GM10847 (cell line): ENCODE data around the gene TMED8.

Experiments
- POLR2A ChIP-seq: IDR thresholded peaks from 2 replicates; pipeline ENCODE4 v1.6.1; 2011; ENCODE audit not compliant: insufficient read length; ENCODE audit errors: extremely low read depth

The TMED8 gene

DNA sequence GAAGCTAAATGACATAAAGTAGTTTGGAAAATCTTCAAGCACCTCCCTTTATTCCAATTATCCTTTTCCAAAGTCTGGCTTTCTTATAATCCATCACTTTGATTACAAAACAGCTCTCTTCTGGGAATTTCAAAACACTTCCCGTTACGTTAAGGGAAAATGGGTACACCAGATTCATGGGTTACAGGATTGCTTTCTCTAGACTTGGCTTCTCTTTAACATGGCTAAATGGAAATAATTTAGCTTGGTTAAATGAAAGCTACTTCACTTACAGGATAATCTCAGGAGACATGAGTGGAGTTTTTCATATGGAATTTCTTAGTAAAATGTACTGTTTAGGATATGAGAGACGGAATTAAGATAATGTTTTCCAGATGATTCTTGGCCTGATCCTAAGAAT lies 41.3 kb downstream of the TMED8 start:
- no peak for TF ChIP-seq POLR2A

DNA sequence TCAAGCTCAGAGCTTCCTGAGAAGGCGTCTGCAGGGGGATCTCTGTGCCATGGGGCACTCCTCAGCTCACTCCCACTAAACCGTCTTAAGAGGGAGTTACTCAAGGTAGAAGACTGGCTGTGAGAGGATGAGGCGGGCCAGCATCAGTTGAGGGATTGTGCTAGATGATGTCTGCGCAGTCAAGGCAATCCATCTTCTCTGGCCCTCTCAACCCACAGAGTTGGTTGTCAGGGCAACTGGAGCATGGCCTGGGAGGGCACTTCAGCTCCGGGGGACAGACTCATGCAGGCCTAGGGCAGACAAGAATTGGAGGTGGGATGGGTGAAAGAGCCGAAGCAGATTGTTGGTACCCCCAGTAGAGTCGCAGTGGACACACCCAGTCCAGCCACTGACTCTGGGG lies 47.0 kb downstream of the TMED8 start:
- TF ChIP-seq POLR2A, result no peak

DNA sequence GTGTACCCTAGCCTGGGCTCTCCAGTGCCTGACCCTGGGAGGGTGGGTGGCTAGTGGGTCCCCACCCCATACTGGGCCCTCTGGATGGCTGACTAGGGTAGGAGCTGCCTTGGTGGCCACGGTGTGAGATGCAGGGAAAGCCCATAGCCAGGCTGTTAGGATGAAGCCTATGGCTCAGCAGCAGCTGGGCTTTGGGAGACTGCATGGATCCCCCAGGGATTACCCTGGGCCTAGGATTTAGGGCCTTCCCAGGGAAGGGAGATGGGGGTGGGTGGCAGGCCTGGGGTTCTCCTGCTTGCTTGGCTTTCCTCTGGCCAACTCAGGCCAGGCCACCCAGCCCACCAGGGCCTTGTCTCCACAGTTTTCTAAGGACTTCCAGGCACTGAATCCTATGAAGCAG lies 49.8 kb downstream of the TMED8 start:
- no peak for TF ChIP-seq POLR2A

DNA sequence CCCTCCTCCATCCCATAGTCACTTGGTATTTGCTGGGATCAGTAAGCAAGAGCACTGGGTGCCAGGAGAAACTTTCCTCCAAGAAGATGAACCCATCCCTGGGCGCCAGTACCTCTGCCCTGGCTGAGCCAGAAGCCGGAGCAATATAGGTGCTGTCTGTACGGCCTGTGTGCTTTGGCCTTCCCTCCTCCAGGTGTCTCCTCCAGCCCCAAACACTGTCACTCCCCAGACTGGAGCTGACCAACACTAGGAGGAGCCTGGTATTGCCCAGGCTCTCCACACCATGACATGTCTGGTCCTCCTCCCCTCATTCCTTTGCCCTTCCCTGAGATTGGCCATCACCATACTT lies 51.2 kb downstream of the TMED8 start:
- TF ChIP-seq POLR2A, result no peak

DNA sequence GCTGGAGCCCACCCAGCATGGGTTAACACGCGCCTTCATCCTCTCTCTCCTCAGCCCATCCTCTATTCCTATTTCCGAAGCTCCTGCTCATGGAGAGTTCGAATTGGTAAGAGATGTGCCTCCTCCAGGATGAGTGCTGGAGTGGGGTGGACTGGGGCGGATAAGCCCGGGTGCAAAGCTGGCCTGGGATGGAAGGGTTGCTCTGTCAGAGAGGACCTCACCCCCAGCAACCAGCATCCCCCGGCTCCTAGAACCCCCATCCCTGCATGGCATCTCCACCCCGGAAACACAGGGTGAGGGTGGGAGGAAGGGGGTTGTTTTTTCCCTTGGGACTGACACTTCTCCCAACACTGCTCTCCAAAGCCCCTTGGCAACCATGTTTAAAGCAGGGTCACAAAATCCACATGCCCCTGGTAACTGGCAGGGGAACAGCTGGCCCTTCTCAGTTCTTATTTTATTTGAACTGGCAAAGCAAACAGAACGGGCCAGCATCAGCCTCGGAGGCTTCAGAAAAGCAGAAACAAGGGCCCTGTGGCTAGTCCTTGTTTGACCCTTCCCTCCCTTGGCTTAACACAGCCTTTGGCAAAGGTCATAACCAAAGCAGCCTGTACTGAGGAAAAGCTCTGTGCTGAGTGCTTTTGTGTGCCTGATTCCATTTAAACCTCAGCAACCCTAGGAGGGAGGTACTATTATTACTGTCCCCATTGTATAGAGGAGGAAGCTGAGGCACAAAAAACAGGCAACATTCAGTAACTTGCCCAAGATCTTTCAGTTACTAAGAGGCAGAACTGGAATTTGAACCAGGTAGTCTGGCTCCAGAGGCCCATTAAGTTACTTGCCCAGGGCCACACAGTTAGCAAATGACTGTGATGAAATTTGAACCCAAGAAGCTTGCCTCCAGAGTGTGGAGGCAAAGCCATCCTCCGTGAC lies 51.8 kb downstream of the TMED8 start:
- no peak for TF ChIP-seq POLR2A

DNA sequence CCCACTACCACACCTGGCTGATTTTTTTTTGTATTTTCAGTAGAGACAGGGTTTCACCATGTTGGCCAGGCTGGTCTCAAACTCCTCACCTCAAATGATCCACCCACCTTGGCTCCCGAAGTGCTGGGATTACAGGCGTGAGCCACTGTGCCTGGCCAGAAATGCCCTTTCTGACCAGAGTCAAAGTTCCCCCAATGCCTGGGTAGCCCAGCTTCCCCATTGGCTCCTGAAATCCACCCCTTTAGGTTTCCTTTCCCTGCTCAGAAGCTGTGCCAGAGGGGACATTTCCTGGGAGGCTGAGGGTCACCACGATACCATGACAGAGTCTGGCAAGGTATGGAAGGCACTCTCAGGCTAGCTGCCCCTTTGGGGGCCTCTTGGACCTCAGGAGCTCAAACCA lies 52.6 kb downstream of the TMED8 start:
- TF ChIP-seq POLR2A, result no peak

DNA sequence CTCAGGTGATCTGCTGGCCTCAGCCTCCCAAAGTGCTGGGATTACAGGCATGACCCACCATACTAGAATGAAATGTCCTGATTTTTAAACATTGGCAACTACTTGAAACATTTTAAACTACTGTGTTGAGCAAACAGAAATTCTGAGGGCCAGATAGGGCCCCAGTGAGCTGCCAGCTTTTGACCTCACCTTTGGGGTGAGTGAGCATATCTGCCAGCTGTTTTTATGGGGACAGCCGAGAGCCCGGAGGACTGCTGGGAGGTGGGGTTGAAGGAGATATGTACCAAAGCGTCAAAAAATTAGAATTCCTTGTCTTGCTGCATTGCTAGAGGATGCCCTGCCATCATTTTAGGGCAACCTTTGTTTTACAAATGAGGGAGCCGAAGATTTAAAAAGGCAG lies 53.3 kb downstream of the TMED8 start:
- no peak for TF ChIP-seq POLR2A

DNA sequence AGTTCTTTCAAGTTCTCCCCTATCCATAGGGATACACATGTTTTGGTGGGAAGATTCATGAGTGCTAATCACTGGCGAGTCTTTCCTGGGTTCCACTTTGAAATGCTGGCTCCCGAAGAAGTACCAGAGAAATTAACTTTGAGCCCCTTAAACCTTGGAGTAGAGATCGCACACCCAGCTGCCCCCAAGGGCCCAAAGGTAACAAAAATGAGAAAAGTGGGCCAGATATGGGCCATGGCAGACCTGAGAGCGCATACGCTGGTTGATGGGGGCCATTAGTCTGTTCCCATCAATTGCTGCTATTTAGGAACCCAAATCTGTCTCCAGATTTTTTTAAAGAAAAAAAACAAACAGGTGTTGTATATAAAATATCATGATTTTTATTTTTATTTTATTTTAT lies 53.9 kb downstream of the TMED8 start:
- TF ChIP-seq POLR2A, result no peak

DNA sequence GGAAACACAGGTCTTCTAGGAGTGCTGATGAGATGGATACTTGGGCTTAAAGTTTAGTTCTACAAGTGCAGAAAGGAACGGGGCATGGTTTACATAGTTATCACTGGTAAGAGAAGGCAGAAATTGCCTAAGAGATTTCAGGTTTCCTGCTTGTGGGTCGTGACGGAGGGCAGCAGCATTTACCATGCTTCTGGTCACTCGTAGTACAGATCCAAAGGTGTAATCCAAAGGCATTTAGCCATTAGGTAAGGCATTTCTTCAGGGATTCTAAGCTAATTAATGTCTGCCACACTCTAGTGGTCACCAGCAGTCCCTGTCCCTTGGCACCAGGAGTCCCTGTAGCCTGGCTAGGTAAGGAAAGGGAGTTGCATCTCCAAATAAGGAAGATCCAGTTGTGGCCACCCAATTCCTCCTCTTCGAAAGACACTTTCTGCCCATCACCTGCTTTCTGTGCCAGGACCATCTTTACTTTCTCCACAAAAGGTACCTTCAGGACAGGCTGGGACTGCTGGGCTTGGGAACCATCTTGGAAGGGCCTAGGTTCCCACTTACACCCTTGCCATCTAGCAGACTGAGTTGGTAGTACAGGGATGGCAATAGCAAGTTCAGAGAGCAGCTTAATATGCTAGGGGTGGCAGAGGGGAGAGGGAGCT lies 54.5 kb downstream of the TMED8 start:
- TF ChIP-seq POLR2A, result no peak

DNA sequence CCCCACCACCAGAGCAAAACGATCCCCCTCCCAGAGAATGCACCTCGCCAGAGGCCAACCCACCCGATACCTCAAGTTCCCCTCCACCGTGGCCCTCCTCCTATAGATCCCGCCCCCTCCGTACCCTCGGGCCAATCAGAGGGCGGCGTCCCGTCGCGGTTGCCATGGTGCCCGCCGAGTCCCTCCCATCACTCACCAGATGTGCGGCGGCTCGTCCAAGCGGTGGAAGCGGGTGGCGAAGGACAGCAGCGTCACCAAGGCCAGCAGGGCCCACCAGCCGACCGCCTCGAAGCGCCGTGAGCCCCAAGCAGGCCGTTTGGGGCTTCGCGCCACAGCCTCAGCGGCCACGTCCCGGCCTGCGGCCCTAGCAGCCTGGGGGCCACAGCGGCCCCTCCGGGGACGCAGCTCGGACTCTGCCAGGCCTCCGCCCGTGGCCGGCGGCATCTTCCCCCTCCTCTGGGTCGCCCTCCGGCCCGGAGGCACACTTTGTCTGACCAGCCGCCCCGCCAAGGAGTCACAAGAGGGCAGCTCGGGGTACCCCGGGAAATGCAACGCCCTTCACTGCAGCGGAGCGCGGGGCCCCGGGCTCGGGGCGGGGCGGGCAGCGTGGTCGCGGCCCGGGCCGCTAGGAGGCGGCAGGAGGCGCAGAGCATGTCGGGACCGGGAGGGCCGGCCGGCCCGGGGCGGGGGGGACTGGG lies 56.5 kb downstream of the TMED8 start, which contains the start of gene POMT2:
Gene POMT2, minus strand, starts transcription at position 646 of the 698 bp plus-strand sequence. Its CDS starts 202 bp downstream, at position 444.
- peak; percentile 12 for TF ChIP-seq POLR2A

DNA sequence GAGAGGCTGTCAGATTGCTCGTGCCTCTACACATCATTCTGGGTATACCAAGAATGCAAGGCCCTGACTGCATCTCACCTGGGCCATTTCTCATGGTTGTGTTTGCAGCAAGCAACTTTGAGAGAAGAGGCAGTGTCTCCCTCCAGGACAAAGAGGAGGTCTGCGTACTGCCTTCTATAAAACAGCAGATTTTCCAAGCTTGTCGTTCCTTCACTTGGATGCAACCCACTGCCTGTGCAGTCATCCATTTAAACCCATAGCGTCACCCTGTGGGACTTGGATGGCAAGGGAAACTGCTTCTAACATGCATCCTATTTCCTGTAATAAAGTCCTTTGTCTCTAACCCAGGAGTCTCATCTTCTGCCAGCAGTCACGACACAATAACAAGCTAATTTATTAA lies 57.5 kb downstream of the TMED8 start:
- TF ChIP-seq POLR2A, result no peak

DNA sequence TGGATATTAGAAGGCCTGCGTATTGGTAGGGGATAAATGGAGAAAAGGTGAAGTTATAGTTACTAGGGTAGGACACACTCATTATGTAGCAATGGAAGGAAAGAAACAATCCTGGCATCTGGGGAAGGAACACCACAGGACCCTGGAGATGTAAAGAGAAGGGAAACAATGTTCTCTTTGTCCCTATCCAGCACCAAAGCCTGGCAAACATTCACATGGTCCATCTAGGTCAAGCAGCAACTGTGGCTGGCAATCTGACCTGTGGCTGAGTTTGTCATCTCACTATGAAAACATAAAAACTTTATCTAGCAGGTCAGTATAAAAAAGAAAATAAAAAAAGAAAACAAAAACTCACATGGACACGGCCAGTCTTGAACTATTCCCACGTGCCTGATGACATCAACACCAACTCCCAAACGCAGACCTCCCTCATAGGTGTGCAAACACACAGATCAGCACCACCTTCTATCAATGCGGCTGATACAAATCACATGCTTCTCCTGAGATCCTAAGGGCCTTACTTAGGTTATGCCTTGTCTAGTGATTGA lies 58.8 kb downstream of the TMED8 start:
- TF ChIP-seq POLR2A, result no peak

DNA sequence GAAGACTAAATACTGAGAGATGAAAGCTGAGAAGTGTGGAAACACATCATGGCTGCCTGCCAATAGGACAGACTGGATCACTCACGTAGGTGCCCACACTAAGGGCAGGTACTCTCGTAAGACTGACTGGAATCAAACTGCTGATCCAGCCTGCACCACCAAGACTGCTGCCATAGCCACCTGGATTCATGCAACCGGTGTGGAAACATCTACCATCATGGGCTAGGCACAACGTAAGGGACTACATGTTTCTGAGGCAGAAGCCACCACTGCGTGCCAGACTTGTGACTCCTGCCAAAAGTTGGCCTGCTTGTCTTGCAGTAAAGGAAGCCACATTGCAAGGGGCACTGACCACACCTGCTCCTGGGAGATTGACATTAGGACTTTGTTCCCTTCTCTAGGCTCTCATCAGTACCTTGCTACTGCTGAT lies 60.0 kb downstream of the TMED8 start:
- no peak for TF ChIP-seq POLR2A

DNA sequence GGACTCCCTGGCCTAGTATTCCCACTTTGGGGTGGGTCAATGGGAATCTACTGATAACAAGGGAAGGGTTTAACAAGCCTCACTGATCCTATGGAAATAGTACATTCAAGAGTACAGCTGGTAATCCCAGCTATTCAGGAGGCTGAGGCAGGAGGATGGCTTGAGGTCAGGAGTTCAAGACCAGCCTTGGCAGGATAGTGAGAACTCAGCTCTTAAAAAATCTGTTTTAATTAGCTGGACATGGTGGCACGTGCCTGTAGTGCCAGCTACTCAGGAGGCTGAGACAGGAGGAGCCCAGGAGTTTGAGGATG lies 60.7 kb downstream of the TMED8 start:
- no peak for TF ChIP-seq POLR2A

DNA sequence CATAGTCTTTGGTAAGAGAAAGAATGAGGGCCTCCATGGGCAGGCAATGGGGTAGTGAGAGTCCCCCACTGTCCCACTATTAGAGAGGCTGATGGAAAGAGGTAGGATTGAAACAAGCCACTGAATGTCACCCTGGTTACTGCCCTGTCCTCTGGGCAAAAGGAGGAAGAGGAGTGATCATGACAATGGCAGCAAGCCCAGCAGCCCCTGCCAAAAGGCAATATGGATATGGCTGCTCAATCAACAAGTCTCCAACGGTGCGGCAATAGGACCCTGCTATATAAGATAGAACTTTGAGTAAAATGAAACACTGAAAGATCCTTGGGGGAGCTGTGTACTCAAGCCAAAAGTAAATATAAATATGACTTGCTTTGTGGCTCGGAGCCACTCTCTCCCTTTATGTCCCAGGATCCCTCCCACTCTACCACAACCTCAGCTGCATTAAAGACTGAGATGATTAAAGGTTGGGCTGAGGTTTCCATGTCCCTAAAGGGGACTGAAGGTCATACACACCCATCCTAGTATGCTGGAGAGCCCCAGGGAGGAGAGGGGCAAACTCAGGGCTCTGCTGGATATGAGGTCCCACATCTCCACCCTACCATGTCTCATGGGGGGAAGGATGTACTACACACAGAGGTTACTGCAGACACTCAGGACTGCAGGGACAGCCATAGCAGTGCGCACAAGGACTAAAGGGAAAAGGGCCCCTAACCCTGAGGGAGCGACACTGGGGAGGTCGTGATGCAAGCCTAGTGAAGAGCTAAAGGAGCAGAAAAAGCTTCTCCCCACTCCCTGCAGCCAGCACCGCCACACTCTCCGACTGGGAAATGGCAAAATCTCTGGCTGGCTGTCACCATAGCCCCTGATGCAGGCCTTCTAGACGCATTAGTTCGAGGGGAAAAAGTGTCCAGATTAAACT lies 62.1 kb downstream of the TMED8 start:
- no peak for TF ChIP-seq POLR2A

DNA sequence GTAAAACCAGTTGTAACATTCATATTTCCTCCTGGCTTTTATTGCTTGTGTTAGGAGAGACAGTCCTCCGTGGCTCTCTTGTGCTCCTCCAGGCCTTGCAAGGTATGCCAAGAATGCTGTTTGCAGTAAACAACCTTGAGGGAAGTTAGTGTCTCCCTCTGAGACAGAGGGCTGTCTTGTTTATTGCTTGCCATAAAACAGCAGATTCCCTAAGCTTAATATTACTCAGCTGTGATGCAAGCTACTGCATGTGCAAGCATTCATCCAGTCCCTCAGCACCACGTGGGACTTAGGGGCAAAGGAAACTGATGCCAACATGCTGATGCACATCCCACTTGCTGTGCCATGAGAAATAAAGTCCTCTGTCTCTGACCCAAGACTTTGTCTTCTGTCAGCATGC lies 62.9 kb downstream of the TMED8 start:
- no peak for TF ChIP-seq POLR2A
